Right ventricle myocardium superior (tissue), 1 donor: ENCODE results near the gene ELAC2. TPM values are rescaled to one million over a fixed set of nuclear protein-coding genes. Genes with fewer than 3 reads are reported as not detected.

Source experiments
- ATAC-seq: fragments of 200-7000 bp; cut with Tn5 transposase; one replicate; pipeline ENCODE4 v1.9.1; 2020; ENCODE audit warnings: mild to moderate bottlenecking; ENCODE audit not compliant: poor library complexity
- DNase-seq: peaks from one replicate; pipeline ENCODE4 v3.0.0-alpha.2; 2020
- intact Hi-C: fragments of 100-400 bp; cut with DNase I; formaldehyde crosslinking; loops from one replicate; pipeline ENCODE4 v1.11.2; 2022
- long read RNA-seq: library from polyadenylated mRNA; unstranded; transcript quantifications from one replicate; pipeline ENCODE4 v2.0.0, GENCODE V29; 2021
- total RNA-seq: library from RNA; stranded (reverse); fragmentation: NEBNext Ultra II Directional; extraction: Animal tissue kit (Norgen Biotek cat#: 25700); gene quantifications from one replicate; pipeline ENCODE4 v1.2.1, GENCODE V29; 2021
- donor health status: DM: no; HTN: yes; CAD: no; lungs with severe emphysema.

ELAC2 gene
- total RNA-seq: 62.5 TPM
- long read RNA-seq, transcript ELAC2-201 (24 exons, 3,148 nt): major isoform, 316 of 415 reads
- long read RNA-seq, partial matches to known transcripts: 33 of 415 reads
- long read RNA-seq, other reads (novel, unspliced or antisense): 62 of 415 reads

GRCh38 chr17:13017655-13018459 lies at the start of gene ELAC2:
ELAC2 (minus strand) TSS chr17:13018027; CDS start chr17:13017947, 80 bp downstream.
- DNase-seq (peak; percentile 98), ATAC-seq (peak; percentile 100)
- intact Hi-C loops: no loop called here

GRCh38 chr17:13065032-13065431 lies 47.2 kb upstream of the ELAC2 start:
- ATAC-seq: no peak
- DNase-seq: no peak
- intact Hi-C loops: no loop called here

GRCh38 chr17:13055131-13055530 lies 37.3 kb upstream of the ELAC2 start:
- no peak for DNase-seq

GRCh38 chr17:13054666-13055065 lies 36.8 kb upstream of the ELAC2 start:
- ATAC-seq (no peak), DNase-seq (no peak)
- intact Hi-C loops: no loop called here

More at GRCh38 chr17:13055131-13055530, 37.3 kb upstream of the ELAC2 start:
- no peak for ATAC-seq
- intact Hi-C loops: no loop called here

- intact Hi-C loops: no loop called here
- ATAC-seq (no peak), DNase-seq (no peak)
Measured at GRCh38 chr17:13051915-13052314, 34.1 kb upstream of the ELAC2 start.

- ATAC-seq (no peak), DNase-seq (no peak)
- intact Hi-C loops: no loop called here
Measured at GRCh38 chr17:13047011-13047606, 29.3 kb upstream of the ELAC2 start.

- intact Hi-C loops: no loop called here
- ATAC-seq: no peak
- no peak for DNase-seq
Measured at GRCh38 chr17:13046361-13046760, 28.5 kb upstream of the ELAC2 start.

GRCh38 chr17:13044572-13045065 lies 26.8 kb upstream of the ELAC2 start:
- DNase-seq (no peak), ATAC-seq (no peak)
- intact Hi-C loops: no loop called here

- intact Hi-C loops: no loop called here
- DNase-seq (no peak), ATAC-seq (no peak)
Measured at GRCh38 chr17:13038931-13039665, 21.3 kb upstream of the ELAC2 start.

- ATAC-seq (no peak), DNase-seq (no peak)
- intact Hi-C loops: no loop called here
Measured at GRCh38 chr17:13036751-13037150, 18.9 kb upstream of the ELAC2 start.

- DNase-seq: no peak
- ATAC-seq: no peak
- intact Hi-C loops: no loop called here
Measured at GRCh38 chr17:13035420-13035819, 17.6 kb upstream of the ELAC2 start.

- intact Hi-C loops: no loop called here
- peak; percentile 88 for ATAC-seq
Measured at GRCh38 chr17:13031718-13032350, 14.0 kb upstream of the ELAC2 start.

GRCh38 chr17:13030459-13031300 lies 12.9 kb upstream of the ELAC2 start:
- ATAC-seq (peak; percentile 58), DNase-seq (no peak)
- intact Hi-C loops: no loop called here

More at GRCh38 chr17:13031718-13032350, 14.0 kb upstream of the ELAC2 start:
- peak; percentile 63 for DNase-seq

- no peak for ATAC-seq
- intact Hi-C loops: no loop called here
- DNase-seq: no peak
Measured at GRCh38 chr17:13030056-13030455, 12.2 kb upstream of the ELAC2 start.

GRCh38 chr17:13029340-13029739 lies 11.5 kb upstream of the ELAC2 start:
- intact Hi-C loops: no loop called here
- DNase-seq (no peak), ATAC-seq (no peak)

- DNase-seq: no peak
- ATAC-seq: no peak
- intact Hi-C loops: no loop called here
Measured at GRCh38 chr17:13027246-13027645, 9.4 kb upstream of the ELAC2 start.

GRCh38 chr17:13025687-13026086 lies 7.9 kb upstream of the ELAC2 start:
- no peak for ATAC-seq
- no peak for DNase-seq
- intact Hi-C loops: no loop called here

GRCh38 chr17:13025258-13025627 lies 7.4 kb upstream of the ELAC2 start:
- no peak for ATAC-seq
- intact Hi-C loops: no loop called here
- DNase-seq: no peak
